Activated CD8-positive, alpha-beta T cell treated with anti-CD3 and anti-CD28 coated beads for 36 hours (primary cell): Measurements from ENCODE around the gene SPATA24. TPM values are rescaled to one million over a fixed set of nuclear protein-coding genes. Genes with fewer than 3 reads are reported as not detected.

Source experiments
- ATAC-seq: fragments of 200-7000 bp; cut with Tn5 transposase; one replicate; pipeline ENCODE4 v1.10.0; 2021; ENCODE audit warnings: mild to moderate bottlenecking, moderate library complexity
- CTCF ChIA-PET: fragments of 350-600 bp; sonication (Branson Sonifier 250); formaldehyde crosslinking; loops from one replicate; lab custom pipeline; 2021; ENCODE audit warnings: antibody characterized with exemption; lab: Charles Lee
- POLR2A ChIA-PET: fragments of 350-600 bp; sonication (Branson Sonifier 250); formaldehyde crosslinking; loops from one replicate; lab custom pipeline; 2021; ENCODE audit warnings: antibody characterized with exemption; lab: Charles Lee
- DNase-seq: peaks from one replicate; pipeline ENCODE4 v3.0.0-alpha.2; 2020
- H3K27ac Mint-ChIP-seq: one replicate; pipeline ENCODE4 v1.8.0; 2021; ENCODE audit warnings: mild to moderate bottlenecking, mixed read lengths
- H3K27me3 Mint-ChIP-seq: one replicate; pipeline ENCODE4 v1.8.0; 2021; ENCODE audit warnings: mixed read lengths
- H3K36me3 Mint-ChIP-seq: one replicate; pipeline ENCODE4 v1.8.0; 2021; ENCODE audit warnings: low read depth, mixed read lengths
- H3K4me1 Mint-ChIP-seq: one replicate; pipeline ENCODE4 v1.8.0; 2021; ENCODE audit warnings: low read depth, mixed read lengths
- H3K4me3 Mint-ChIP-seq: one replicate; pipeline ENCODE4 v1.8.0; 2021; ENCODE audit warnings: mild to moderate bottlenecking, moderate library complexity, mixed read lengths
- H3K9me3 Mint-ChIP-seq: one replicate; pipeline ENCODE4 v1.8.0; 2021; ENCODE audit warnings: mixed read lengths
- intact Hi-C: fragments of 100-400 bp; cut with micrococcal nuclease; formaldehyde crosslinking; loops from one replicate; pipeline ENCODE4 v1.10.0; 2022
- total RNA-seq, 2 experiments: library from RNA; stranded (reverse); gene quantifications; one replicate each; pipeline ENCODE4 v1.2.3, GENCODE V29; 2021
- TF ChIP-seq, protein P1 (sequence below): fragments of 200-600 bp; IDR thresholded peaks from one replicate; pipeline ENCODE4 v1.8.0; 2022; ENCODE audit warnings: antibody characterized with exemption, mild to moderate bottlenecking

SPATA24 gene
- total RNA-seq, 2 experiments from 2014 or later, result 4.3 to 4.4 TPM

DNA sequence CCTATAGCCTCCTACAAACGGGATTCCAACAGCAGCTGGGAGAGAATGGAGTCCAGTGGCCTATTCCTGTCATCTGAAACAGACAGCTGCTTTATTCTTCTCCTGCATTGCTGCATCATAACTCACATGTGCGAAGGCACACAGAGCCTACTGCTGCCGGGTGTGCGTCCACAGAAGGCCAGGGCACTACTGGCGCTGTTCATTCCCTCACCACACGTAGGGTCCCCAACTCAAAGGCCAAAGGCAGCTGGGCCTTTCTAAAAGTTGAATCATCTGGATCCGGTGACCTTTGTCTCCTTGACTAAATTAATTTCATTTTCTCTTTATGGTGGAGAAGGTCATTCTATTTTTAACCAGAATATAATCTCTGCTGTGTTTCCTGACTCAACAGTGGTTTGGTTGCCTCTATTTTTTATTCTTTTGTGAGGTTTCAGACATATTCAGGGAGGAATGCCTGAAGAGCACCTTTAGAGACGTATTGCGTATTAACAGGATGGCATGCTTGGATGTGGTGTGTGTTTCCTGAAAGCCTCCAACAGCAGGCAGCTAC, 10.8 kb upstream of the SPATA24 start:
- ATAC-seq (peak; percentile 47), DNase-seq (peak; percentile 55)
- Mint-ChIP-seq H3K27me3 (no peaks in the 10 kb centered on the region), H3K27ac (peak overlapping the region; percentile 96), H3K4me3 (peak overlapping the region; percentile 49), H3K36me3 (peaks cover 32% of the 10 kb centered on the region), H3K4me1 (peaks cover 45% of the 10 kb centered on the region), H3K9me3 (no peaks in the 10 kb centered on the region)
- intact Hi-C loops, result no loop called here
- TF ChIP-seq, protein P1, sequence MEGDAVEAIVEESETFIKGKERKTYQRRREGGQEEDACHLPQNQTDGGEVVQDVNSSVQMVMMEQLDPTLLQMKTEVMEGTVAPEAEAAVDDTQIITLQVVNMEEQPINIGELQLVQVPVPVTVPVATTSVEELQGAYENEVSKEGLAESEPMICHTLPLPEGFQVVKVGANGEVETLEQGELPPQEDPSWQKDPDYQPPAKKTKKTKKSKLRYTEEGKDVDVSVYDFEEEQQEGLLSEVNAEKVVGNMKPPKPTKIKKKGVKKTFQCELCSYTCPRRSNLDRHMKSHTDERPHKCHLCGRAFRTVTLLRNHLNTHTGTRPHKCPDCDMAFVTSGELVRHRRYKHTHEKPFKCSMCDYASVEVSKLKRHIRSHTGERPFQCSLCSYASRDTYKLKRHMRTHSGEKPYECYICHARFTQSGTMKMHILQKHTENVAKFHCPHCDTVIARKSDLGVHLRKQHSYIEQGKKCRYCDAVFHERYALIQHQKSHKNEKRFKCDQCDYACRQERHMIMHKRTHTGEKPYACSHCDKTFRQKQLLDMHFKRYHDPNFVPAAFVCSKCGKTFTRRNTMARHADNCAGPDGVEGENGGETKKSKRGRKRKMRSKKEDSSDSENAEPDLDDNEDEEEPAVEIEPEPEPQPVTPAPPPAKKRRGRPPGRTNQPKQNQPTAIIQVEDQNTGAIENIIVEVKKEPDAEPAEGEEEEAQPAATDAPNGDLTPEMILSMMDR, result no peak
- ChIA-PET POLR2A (interaction anchor here (0.9 to 4.1 kb wide), 11 partner anchors 10 to 333 kb away, joined by 3 to 49 read pairs (median 3); partner anchors contain the start of genes SMIM33, SPATA24 and UBE2D2), CTCF (interaction anchor here (1.2 to 13.9 kb wide), 9 partner anchors 8 to 102 kb away, joined by 3 to 444 read pairs (median 4); partner anchors contain the start of genes PAIP2 and SPATA24)

DNA sequence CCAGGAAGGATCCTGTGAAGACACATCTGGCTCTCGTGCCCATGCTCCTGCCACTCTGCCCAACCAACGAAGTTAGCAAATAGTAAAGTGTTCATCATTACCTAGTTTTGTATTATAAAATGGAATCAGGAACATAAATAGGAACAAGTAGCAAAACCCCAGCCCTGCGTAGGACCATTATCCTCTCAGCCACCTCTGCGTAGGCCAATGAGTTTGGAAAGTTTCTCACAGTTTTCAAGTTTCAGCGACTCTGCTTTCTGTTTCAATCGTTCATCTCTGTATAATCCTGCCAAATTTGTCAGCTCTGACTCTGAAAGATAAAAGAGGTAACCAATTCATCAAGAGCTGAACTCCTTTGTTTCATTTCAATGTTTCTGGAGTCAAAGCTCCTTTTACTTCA, 10.1 kb upstream of the SPATA24 start:
- H3K9me3 Mint-ChIP-seq, result no peaks in the 10 kb centered on the region
- ChIA-PET CTCF (interaction anchor here (1.2 to 13.9 kb wide), 7 partner anchors 9 to 103 kb away, joined by 3 to 444 read pairs (median 7); partner anchors contain the start of gene SPATA24), POLR2A (interaction anchor here (0.9 to 4.1 kb wide), 7 partner anchors 10 to 334 kb away, joined by 3 to 49 read pairs (median 4); partner anchors contain the start of genes SMIM33, SPATA24 and UBE2D2)
- H3K27me3 Mint-ChIP-seq, result no peaks in the 10 kb centered on the region
- H3K4me3 Mint-ChIP-seq, result no peak overlapping the region
- DNase-seq (peak; percentile 35), ATAC-seq (peak; percentile 46)
- H3K27ac Mint-ChIP-seq, result peak overlapping the region; percentile 96
- peaks cover 29% of the 10 kb centered on the region for H3K36me3 Mint-ChIP-seq
- H3K4me1 Mint-ChIP-seq, result peaks cover 45% of the 10 kb centered on the region
- intact Hi-C loops, result no loop called here
- TF ChIP-seq, protein P1, result no peak

DNA sequence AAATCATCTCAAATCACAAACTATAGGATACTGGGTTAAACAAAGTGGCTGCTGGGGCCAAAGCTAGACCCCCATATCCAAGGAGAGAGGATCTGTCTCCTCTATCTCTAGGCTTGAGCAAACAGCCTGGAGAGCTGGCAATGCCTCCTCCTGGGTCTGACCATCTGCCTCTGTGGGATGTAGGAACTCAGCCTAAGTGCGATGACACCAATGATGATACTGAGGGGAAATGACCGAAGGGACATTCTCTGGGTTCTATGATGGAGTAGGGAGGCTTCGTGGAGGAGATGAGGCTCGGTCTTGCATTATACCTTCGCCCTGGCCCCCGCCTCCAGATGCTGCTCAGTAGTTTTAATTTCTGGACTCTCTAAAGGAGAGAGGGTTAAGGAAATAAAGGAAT, 9.3 kb upstream of the SPATA24 start:
- H3K9me3 Mint-ChIP-seq, result no peaks in the 10 kb centered on the region
- TF ChIP-seq, protein P1, result no peak
- intact Hi-C loops, result no loop called here
- CTCF ChIA-PET, result interaction anchor here (1.9 to 13.9 kb wide), 3 partner anchors 9 to 104 kb away, joined by 11 to 444 read pairs (median 17); partner anchors contain the start of gene SPATA24
- peak overlapping the region; percentile 96 for H3K27ac Mint-ChIP-seq
- POLR2A ChIA-PET, result interaction anchor here (0.6 to 4.1 kb wide), 3 partner anchors 9 to 148 kb away, joined by 3 to 49 read pairs (median 4); partner anchors contain the start of genes SPATA24 and UBE2D2
- peaks cover 23% of the 10 kb centered on the region for H3K36me3 Mint-ChIP-seq
- ATAC-seq (no peak), DNase-seq (no peak)
- H3K4me3 Mint-ChIP-seq, result no peak overlapping the region
- H3K4me1 Mint-ChIP-seq, result peaks cover 45% of the 10 kb centered on the region
- H3K27me3 Mint-ChIP-seq, result no peaks in the 10 kb centered on the region

DNA sequence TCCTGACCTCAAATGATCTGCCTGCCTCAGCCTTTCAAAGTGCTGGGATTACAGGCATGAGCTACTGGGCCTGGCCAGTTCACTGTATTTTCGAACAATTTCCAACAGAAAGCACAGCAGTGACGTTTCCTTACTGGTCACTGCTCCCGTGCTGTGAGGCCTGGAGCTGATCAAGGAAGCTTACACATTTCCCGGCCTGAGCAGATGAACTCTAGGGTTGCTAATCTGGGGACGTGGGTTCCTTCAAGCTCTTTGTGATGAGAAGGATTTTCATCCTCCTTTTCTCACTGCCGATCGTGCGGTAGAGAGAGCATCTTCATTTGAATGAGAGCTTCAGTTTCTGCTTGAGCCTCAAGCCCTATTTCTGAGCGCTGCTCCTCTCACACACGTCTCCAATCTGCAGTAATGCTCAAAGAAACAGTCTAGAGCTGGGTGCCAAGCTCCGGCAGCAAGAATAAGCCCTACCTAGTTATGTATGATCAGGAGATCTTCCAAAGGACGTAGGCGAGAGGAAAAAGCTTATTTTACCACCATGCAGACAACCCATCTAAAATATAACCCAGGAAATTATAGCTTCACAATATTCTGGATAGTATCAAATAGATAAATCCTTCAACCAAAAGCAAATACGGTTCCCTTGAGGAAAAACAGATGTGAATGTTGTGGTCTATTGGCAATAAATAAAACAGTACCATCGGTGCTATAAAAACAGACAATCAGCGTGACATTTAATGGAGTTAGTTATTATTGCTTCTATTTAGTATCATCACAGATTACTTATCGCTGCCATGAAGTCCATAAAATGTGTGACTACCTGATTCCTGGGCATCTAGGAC, 7.3 kb upstream of the SPATA24 start:
- DNase-seq (no peak), ATAC-seq (no peak)
- Mint-ChIP-seq H3K27ac (no peak overlapping the region), H3K4me3 (no peak overlapping the region), H3K27me3 (no peaks in the 10 kb centered on the region), H3K9me3 (no peaks in the 10 kb centered on the region), H3K36me3 (peaks cover 14% of the 10 kb centered on the region), H3K4me1 (peaks cover 45% of the 10 kb centered on the region)
- intact Hi-C loops, result no loop called here
- ChIA-PET CTCF (interaction anchor here (0.8 to 2.3 kb wide), 7 partner anchors 9 to 207 kb away, joined by 3 to 19 read pairs (median 4); no protein-coding TSS in a partner anchor), POLR2A (interaction anchor here (0.8 to 2.4 kb wide), 3 partner anchors 11 to 135 kb away, joined by 3 to 5 read pairs (median 4); partner anchors contain the start of gene SMIM33)
- TF ChIP-seq, protein P1, result no peak
